GF-D8 (cell line): ENCODE data around the gene DOCK4.

ENCODE experiments used
- DNase-seq: peaks from one replicate; lab custom pipeline; 2025; lab: John Stamatoyannopoulos, UW

Gene DOCK4

GRCh38 chr7:112049555-112050249 lies 156.5 kb downstream of the DOCK4 start:
- no peak for DNase-seq

- no peak for DNase-seq
Measured at GRCh38 chr7:112047421-112047820, 158.8 kb downstream of the DOCK4 start.

- DNase-seq, result no peak
Measured at GRCh38 chr7:112045222-112045621, 161.0 kb downstream of the DOCK4 start.

- no peak for DNase-seq
Measured at GRCh38 chr7:112042631-112043030, 163.6 kb downstream of the DOCK4 start.

GRCh38 chr7:112038353-112038752 lies 167.8 kb downstream of the DOCK4 start:
- no peak for DNase-seq

GRCh38 chr7:112036071-112036470 lies 170.1 kb downstream of the DOCK4 start:
- no peak for DNase-seq

- DNase-seq, result no peak
Measured at GRCh38 chr7:112031689-112032088, 174.5 kb downstream of the DOCK4 start.

GRCh38 chr7:112025556-112025955 lies 180.6 kb downstream of the DOCK4 start:
- DNase-seq, result no peak

GRCh38 chr7:112023786-112024185 lies 182.4 kb downstream of the DOCK4 start:
- no peak for DNase-seq

- no peak for DNase-seq
Measured at GRCh38 chr7:112023282-112023681, 182.9 kb downstream of the DOCK4 start.

GRCh38 chr7:112022128-112022527 lies 184.1 kb downstream of the DOCK4 start:
- DNase-seq, result no peak

GRCh38 chr7:112021379-112022044 lies 184.7 kb downstream of the DOCK4 start:
- DNase-seq, result no peak

- DNase-seq, result no peak
Measured at GRCh38 chr7:112020800-112021199, 185.4 kb downstream of the DOCK4 start.

- no peak for DNase-seq
Measured at GRCh38 chr7:112019932-112020331, 186.3 kb downstream of the DOCK4 start.

GRCh38 chr7:112018305-112019030 lies 187.7 kb downstream of the DOCK4 start:
- DNase-seq, result no peak

- no peak for DNase-seq
Measured at GRCh38 chr7:112015146-112015545, 191.1 kb downstream of the DOCK4 start.

GRCh38 chr7:112014347-112014746 lies 191.9 kb downstream of the DOCK4 start:
- no peak for DNase-seq

- no peak for DNase-seq
Measured at GRCh38 chr7:112013274-112013673, 192.9 kb downstream of the DOCK4 start.

- DNase-seq, result no peak
Measured at GRCh38 chr7:112012242-112012641, 194.0 kb downstream of the DOCK4 start.

GRCh38 chr7:112010994-112011393 lies 195.2 kb downstream of the DOCK4 start:
- no peak for DNase-seq

- DNase-seq, result no peak
Measured at GRCh38 chr7:112010109-112010508, 196.1 kb downstream of the DOCK4 start.

- no peak for DNase-seq
Measured at GRCh38 chr7:112009081-112009480, 197.1 kb downstream of the DOCK4 start.

- no peak for DNase-seq
Measured at GRCh38 chr7:112007185-112007584, 199.0 kb downstream of the DOCK4 start.
